WERI-Rb-1 (cell line): ENCODE measurements around the gene TEX13C.

ENCODE experiments used
- DNase-seq: peaks from one replicate; pipeline ENCODE4 v3.0.0-alpha.2; 2020
- H3K27ac ChIP-seq: fragments of 250-450 bp; sonication (Bioruptor Pico); 2 replicates; pipeline ENCODE4 v1.5.1; 2020; ENCODE audit warnings: mild to moderate bottlenecking, moderate library complexity
- H3K27me3 ChIP-seq: fragments of 250-450 bp; sonication (Bioruptor Pico); 2 replicates; pipeline ENCODE4 v1.5.1; 2021; ENCODE audit warnings: mild to moderate bottlenecking, low read depth, moderate library complexity; ENCODE audit not compliant: insufficient read depth, severe bottlenecking
- H3K36me3 ChIP-seq: fragments of 250-450 bp; sonication (Bioruptor Pico); 2 replicates; pipeline ENCODE4 v1.5.1; 2020; ENCODE audit warnings: mild to moderate bottlenecking, moderate library complexity
- H3K4me3 ChIP-seq: 2 replicates; pipeline ENCODE4 v1.5.1; 2011; ENCODE audit warnings: low read depth, mild to moderate bottlenecking, control low read depth, low read length
- H3K9me3 ChIP-seq: fragments of 250-450 bp; sonication (Bioruptor Pico); 2 replicates; pipeline ENCODE4 v1.5.1; 2021; ENCODE audit warnings: mild to moderate bottlenecking, moderate library complexity; ENCODE audit not compliant: severe bottlenecking
- TF ChIP-seq, protein P1 (sequence below): IDR thresholded peaks from 2 replicates; pipeline ENCODE4 v1.5.1; 2011; ENCODE audit warnings: low read depth, mild to moderate bottlenecking, control low read depth, inconsistent platforms, low read length

TEX13C gene

GRCh38 chrX:125291124-125291523, 28.5 kb upstream of the TEX13C start:
- no peaks in the 10 kb centered on the region for H3K36me3 ChIP-seq
- H3K4me3 ChIP-seq = no peak overlapping the region
- DNase-seq = no peak
- H3K27ac ChIP-seq = no peak overlapping the region
- TF ChIP-seq, protein P1, sequence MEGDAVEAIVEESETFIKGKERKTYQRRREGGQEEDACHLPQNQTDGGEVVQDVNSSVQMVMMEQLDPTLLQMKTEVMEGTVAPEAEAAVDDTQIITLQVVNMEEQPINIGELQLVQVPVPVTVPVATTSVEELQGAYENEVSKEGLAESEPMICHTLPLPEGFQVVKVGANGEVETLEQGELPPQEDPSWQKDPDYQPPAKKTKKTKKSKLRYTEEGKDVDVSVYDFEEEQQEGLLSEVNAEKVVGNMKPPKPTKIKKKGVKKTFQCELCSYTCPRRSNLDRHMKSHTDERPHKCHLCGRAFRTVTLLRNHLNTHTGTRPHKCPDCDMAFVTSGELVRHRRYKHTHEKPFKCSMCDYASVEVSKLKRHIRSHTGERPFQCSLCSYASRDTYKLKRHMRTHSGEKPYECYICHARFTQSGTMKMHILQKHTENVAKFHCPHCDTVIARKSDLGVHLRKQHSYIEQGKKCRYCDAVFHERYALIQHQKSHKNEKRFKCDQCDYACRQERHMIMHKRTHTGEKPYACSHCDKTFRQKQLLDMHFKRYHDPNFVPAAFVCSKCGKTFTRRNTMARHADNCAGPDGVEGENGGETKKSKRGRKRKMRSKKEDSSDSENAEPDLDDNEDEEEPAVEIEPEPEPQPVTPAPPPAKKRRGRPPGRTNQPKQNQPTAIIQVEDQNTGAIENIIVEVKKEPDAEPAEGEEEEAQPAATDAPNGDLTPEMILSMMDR = no peak
- peaks cover 33% of the 10 kb centered on the region for H3K27me3 ChIP-seq
- H3K9me3 ChIP-seq = no peaks in the 10 kb centered on the region

DNA sequence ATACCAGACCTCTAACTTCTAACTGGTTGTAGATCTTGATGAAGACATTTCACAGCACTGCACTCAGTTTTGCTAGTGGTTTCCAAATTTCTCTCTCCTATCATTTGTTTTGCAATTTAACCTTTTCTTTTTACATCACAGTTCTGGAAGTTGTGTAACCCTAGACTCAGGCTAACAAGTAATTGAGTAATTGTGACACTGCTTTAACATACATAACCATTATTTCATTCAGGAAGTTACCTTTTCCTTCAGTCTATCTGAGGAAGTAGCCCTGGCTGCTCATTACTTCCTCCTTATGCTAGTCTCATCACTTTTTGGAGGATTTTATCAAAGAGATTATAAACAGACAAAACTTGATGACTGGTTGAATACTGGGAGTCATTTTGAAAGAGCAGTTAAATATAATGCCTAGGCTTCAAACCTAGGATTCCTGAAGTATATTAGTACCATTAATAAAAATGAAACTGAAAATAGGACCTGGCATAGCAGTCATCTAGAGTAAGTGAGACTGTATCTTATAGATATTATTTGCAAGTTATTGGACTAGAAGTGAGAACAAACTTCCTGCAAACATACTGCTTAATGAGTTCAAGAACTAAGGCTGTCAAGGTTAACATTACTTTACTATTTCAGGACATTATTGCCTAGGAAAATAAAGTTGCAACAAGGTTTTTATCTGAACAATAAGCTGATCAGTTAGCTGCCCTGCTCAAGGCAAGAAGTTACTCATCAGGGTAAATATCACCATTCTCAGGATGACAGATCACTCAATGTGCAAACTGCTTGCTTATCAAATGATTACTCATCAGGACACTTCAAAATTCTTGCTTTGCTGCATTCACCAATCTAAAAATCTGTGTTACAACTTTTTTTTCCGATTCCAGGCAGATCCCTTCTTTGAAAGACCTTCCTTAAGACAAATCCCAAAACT, 25.6 kb upstream of the TEX13C start:
- Histone ChIP-seq H3K4me3 (no peak overlapping the region), H3K27me3 (peaks cover 31% of the 10 kb centered on the region), H3K9me3 (no peaks in the 10 kb centered on the region), H3K27ac (no peak overlapping the region), H3K36me3 (no peaks in the 10 kb centered on the region)
- DNase-seq = no peak
- TF ChIP-seq, protein P1 = no peak

- TF ChIP-seq, protein P1 = no peak
- peaks cover 33% of the 10 kb centered on the region for H3K27me3 ChIP-seq
- H3K36me3 ChIP-seq = no peaks in the 10 kb centered on the region
- no peak overlapping the region for H3K4me3 ChIP-seq
- no peak overlapping the region for H3K27ac ChIP-seq
- H3K9me3 ChIP-seq = no peaks in the 10 kb centered on the region
- no peak for DNase-seq
These were observed 24.3 kb upstream of the TEX13C start for GRCh38 chrX:125295337-125295736.

DNA sequence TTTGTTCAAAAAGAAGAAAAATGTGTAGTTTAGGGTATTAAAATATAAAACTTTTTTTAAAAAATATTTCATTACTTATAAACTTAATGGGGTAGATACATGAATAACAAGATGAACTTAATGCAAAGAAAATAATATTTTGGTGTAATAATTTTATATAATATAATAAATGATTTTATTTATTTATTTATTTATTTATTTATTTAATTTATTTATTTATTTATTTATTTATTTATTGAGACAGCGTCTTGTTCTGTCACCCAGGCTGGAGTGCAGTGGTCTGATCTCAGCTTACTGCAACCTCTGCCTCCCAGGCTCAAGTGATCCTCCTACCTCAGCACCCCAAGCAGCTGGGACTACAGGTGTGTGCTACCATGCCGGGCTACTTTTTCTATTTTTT, 20.8 kb upstream of the TEX13C start:
- TF ChIP-seq, protein P1 = no peak

DNA sequence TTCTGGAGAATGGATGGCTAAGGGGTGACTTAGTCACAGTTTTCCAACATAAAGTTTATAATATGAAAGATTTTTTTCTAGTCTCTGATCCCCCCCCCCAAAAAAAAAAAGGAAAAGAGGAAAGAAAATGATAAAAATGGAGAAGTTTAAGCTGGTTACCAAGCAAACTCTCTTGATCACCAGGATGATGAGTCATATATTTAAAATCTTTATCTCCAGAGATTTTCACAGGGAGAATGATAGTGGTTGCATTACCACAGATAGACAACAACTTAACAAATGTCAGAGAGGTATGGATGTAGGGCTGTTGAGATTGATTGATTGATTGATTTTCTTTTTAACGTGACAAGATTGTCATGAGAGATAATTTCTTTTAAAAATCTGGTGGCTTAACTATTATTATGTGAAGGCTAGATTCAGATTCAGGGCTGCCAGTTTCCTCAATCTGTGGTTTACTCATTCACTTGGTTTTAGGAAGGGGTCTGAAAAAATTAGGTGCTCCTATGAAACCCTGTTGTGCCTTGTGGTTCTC, 13.3 kb upstream of the TEX13C start:
- no peak for DNase-seq
- Histone ChIP-seq H3K9me3 (no peaks in the 10 kb centered on the region), H3K27me3 (peaks cover 18% of the 10 kb centered on the region), H3K36me3 (no peaks in the 10 kb centered on the region), H3K4me3 (no peak overlapping the region), H3K27ac (no peak overlapping the region)
- TF ChIP-seq, protein P1 = no peak

More for the DNA sequence above, 20.8 kb upstream of the TEX13C start:
- peaks cover 23% of the 10 kb centered on the region for H3K27me3 ChIP-seq
- H3K27ac ChIP-seq = no peak overlapping the region
- DNase-seq = no peak
- H3K36me3 ChIP-seq = no peaks in the 10 kb centered on the region
- no peaks in the 10 kb centered on the region for H3K9me3 ChIP-seq
- no peak overlapping the region for H3K4me3 ChIP-seq
